Astrocyte (in vitro differentiated cells and primary cell): Measurements from ENCODE around the gene BAG3.

Experiments
- EZH2 ChIP-seq: IDR thresholded peaks from 2 replicates; pipeline ENCODE4 v1.6.1; 2012; ENCODE audit warnings: mild to moderate bottlenecking, low read length, inconsistent platforms; ENCODE audit not compliant: insufficient read depth
- TF ChIP-seq, protein P1 (sequence below): IDR thresholded peaks from 2 replicates; pipeline ENCODE4 v1.5.1; 2011; ENCODE audit warnings: low read depth, mild to moderate bottlenecking, inconsistent platforms, low read length, moderate library complexity; ENCODE audit not compliant: insufficient read depth

DNA sequence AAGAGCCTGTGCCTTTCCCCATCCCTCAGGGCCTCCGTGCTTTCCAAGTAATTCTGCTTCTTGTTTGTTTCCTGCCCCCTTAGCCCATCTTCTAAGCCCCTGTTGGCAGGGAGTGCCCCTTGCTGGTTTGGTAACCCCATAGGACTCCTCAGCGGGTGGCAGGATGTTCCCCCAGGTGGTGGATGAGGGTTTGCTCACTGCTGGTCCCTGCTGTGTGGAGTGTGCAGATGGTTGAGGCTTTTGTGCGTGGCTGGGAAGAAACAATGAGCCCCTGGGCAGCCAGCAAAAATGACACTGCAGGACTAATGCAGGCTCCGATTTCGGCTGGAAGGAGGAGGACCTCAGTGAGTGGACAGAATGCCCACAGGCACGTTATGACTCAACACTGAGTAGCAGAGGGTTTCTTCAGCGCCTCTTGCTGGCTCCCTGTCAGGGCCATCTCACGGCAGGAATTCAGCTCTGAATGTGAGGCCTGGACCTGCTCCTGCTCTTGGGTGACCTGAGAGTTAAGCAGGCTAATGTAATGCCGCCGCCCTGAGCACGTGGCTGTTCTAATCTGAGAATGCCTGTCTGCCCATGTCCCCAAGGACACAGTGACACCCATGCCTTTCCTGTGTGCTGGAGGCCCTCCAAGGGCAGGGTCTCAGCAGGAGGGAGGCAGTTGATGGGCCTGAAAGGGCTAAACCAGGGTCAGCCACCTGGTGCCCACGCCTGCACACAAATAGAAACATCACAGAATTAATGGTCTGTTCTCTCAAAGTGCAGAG is 16.6 kb downstream of the BAG3 start:
- TF ChIP-seq, protein P1, sequence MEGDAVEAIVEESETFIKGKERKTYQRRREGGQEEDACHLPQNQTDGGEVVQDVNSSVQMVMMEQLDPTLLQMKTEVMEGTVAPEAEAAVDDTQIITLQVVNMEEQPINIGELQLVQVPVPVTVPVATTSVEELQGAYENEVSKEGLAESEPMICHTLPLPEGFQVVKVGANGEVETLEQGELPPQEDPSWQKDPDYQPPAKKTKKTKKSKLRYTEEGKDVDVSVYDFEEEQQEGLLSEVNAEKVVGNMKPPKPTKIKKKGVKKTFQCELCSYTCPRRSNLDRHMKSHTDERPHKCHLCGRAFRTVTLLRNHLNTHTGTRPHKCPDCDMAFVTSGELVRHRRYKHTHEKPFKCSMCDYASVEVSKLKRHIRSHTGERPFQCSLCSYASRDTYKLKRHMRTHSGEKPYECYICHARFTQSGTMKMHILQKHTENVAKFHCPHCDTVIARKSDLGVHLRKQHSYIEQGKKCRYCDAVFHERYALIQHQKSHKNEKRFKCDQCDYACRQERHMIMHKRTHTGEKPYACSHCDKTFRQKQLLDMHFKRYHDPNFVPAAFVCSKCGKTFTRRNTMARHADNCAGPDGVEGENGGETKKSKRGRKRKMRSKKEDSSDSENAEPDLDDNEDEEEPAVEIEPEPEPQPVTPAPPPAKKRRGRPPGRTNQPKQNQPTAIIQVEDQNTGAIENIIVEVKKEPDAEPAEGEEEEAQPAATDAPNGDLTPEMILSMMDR = no peak
- no peak for TF ChIP-seq EZH2
